Activated CD4-positive, alpha-beta T cell treated with anti-CD3 and anti-CD28 coated beads for 4 hours (primary cell): Measurements from ENCODE around the gene PTPRT.

ENCODE experiments used
- DNase-seq, 2 donors: peaks; one replicate each; pipeline ENCODE4 v3.0.0-alpha.2; 2020

Gene PTPRT

DNA sequence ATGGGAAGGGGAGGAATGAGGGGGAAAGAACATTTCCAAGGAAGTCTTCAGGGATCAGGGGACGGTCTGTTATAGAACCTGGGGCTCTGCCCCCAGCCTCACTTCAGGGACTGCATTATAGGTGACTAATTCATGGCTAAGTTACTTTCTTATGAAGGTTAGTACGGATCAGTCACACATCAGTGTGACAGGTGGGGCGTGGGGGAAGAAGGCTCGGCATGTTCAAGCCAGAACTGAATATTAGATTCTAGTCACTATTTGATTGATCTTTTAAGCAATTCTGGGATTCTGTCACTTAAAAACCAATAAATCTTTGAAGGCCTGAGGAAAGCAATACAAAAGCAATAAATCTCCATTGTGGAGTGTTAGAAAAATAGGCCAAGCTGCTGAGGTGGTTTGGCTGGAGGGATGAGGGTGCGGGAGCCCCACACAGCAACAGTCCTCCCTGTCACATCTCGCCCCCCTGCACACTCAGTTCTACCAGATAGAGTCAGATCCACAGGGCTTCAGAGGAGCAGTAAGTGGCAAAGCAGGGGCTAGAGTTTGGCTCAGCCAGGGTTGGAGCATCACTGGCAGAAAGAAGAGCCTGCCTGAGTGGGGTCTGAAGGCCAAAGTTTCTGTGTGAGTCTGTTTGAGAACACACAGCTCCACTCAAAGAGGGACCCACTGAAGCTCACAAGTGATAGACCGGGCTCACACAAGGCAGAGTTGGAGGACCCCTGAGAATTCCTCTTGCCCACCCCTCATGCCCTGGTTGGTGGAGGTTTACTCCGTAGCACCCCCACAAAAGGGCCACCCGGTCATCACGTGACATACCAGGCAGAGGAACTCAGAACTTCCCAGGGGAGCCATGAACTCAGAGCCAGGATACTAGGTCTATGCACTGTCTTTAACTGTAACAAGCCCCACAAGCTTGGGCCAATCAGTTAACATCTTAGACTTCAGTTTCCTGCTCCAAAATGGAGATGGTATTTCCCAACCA is 843.2 kb downstream of the PTPRT start:
- DNase-seq, result no peak

DNA sequence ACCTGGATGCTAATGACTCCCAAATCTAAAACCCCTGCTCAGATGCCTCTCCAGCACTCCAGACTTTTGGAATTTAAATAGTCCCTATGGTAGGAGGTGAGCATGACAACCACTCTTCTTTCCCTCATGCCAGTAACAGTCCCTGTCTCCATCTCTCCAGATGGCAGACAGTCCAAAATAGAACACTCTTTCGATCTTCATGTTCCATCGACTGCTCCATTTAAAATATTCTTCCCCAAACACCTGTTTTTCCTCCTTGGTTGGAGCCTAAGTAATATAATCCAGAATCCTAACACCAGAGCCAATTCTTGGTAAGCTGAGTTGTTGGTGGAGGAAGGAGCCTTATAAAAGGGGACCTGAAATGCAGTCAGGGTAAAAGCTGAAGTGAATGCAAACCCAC is 848.1 kb downstream of the PTPRT start:
- no peak for DNase-seq

DNA sequence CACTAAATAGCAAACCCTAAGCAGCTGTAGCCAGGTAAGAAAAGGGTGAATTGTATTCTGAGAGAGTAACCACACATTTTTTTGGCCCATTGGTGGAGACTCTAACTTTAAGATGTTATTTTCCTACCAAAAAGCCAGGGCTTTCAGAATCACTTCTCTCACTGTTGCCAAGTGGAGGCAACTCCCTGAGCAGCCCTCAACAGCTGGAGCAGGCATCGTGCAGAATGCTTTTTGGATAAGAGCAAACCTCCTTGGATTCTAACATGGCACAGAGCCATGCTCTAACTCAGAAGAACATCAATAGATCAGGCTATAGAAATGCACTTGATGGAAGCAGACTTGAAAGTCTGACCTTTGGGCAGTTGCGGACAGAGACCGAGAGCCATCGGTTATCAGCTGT is 849.3 kb downstream of the PTPRT start:
- DNase-seq, result no peak

DNA sequence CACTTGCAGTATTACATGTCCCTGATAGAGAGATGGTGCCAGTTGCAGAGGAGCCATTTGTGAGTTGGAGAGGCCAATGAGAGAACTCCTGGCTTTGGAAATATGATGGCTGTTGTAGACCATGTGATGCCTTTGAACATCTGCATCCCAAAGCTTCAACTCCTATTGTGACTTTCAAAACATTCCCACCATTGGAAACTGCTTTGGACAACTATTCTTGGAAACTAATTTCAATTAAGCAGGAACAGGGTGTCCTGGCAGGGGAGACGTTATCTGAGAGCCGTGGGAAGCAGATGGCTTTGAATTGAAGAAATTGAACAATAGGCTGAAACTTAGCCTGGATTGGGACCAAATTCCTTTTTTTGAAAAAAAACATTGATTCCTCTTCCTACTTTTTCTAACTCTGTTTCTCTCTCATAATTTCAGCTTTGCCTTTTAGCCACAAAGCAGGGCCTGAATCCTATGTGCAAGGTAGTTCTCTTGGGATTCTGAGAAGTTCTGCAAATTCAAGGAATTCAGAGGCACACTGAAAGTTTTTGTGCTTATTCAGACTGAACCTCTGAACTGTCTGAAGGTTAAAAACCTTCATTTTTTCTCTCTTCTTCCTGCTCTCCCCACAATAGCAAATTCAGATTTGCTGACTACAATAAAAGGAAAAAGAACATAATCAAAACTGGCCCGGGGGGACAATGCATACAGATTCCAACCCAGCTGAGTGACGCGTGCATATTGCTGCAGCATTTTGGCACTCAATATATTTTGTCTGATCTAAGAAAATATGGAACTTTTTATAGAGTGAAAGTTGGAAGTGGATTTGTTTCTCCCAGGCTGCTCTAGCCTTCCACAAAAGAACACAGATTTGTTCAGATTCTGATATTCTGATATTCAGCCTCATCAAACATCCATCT is 851.2 kb downstream of the PTPRT start:
- DNase-seq, result no peak

DNA sequence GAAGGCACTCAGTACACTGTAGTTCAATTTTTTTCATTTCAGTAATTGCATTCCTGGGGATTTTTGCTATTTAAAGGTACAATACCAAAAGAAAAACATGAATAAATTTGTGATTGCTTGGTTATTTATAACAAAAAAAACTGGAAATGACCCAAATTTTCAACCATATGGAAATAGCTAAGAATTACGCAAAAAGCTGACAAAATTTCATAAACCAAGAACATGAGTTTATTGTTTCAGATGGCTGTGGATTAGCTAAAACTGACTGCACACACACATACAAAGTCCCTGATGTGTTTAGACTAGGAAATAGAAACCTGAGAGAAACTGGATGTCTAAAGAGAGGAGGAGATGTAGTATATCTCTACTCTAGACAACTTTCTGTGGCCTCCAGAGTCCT is 853.1 kb downstream of the PTPRT start:
- no peak for DNase-seq

DNA sequence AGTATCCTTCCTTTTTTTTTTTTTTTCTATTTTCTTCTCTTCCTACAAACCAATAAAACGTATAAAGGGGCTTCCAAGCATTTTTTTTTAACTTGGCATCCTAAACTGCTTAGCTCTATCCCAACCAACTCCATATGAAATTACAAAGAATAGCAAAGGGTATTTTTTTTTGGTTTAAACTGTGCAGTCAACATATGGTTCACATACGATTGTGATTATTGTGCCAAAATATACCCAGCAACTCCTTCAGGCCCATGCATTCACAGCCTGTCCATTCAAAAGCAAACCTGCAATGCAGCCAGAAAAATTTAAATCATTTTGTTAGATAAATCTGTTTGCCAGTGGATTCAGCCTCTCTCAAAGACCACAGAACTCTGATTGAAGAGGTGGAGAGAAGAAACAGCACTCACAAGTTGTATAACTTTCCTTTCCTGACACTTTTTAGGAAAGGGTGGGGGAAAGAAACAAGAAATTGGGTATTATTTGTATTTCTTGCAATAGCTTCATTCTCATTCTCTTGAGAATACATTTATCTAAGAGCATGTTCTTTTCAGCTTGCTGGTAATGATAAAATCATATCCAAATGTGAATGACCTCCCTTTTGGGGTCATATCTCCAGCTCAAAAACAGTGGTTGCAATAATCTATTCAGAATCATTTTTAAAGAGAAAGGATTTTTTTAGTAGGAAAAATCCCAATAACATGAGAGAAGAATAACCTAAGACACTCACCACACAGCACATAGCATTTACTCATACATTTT is 870.3 kb downstream of the PTPRT start:
- DNase-seq, result no peak

DNA sequence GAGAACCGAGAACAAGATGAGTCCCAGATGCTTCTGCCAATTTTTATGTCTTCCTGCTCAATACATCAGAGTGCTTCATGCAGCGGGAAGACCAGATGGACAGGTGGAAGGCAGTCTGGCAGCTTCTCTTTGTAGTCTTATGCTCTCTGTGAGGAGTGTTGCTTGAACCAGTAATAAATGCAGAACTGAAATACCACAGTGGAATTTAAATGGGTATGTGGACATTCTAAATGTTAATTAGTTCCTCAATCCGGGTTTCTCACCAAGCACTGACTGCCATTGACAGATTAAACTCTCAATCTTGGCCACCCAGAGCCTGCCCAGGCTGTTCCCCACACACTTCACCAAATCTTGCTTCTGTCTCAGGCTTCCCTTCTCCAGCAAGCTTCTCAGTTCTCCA is 876.0 kb downstream of the PTPRT start:
- DNase-seq, result no peak

DNA sequence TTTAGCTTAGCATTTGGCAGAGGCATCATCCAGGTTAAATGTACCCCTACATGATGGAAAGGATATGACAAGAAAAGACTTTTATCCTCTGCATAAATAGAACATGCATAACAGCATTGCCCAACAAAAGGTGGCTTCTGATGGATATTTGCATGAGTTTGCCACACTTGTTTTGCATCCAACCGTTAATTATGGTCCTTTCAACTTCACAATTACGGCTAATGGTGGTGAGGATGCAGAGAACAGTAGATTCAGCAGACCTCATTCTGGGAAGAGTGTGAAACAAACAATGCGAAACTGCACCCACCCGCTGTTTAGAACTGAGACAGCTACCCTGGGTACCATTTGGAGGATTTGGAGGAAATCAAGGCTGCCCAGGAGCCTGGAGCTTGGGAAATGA is 880.7 kb downstream of the PTPRT start:
- no peak for DNase-seq

DNA sequence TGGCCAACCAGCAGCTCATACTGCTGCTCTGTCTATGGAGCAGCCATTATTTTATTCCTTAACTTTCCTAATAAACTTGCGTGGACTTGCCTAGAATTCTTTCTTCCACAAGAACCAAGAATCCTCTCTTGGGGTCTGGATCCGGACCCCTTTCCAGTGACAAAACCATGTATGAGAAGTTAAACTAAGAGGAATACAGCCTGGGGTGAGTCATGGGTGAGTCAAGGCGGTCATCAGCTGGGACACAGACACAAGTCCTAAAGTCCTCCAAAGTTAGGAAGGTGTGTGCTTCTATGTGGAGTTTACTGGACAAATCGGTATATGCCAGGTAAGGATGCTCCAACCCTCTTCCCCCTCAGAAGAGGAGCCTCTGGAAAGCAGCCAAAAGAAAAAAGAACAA is 881.5 kb downstream of the PTPRT start:
- no peak for DNase-seq

DNA sequence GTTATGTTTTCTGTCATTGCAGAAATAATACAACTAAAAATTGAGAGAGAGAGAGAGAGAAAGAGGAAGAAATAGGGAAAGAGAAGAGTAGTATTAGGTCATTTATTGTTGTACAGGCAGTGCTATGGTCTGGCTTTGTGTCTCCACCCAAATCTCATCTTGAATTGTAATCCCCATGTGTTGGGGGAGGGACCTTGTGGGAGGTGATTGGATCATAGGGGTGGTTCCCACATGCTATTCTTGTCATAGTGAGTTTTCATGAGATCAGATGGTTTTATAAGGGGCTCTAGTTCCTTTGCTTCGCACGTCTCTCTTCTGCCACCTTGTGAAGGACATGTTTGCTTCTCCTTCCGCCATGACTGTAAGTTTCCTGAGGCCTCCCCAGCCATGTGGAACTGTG is 894.1 kb downstream of the PTPRT start:
- no peak for DNase-seq

DNA sequence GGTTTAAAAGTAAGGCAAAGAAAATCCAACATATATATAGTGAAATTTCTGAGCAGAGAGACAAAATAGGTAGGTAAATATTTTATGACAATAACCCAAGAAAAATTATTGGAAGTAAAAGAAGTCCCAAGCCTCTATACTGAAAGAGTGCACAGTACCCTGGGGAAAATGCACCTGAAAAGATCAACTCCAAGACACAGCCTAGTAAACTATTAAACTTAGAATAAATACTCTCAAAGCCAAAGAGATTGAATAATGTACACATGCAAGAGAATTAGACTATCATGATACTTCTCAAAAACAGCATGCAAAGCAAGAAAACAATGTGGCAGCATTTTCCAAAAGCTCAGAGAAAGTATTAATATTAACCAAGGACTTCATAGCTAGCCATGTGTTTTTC is 894.7 kb downstream of the PTPRT start:
- DNase-seq, result no peak

DNA sequence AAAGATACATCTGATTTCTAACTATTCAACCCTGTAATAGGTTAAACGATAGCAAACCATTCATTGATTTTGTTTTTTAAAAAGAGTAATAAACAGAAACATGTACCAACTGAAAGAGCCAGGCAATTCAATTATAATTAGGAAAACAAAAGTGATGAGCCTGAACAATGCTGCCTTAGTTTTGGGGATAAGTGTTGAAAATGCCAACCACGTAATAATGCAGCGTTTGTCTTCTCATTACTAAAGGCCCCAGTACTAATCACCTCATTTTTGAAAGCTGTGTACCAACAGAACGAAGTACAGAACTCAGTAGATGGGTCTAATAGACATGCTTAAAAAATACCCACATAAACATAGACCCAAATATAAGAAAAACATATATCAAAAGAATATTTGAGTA is 907.9 kb downstream of the PTPRT start:
- DNase-seq, result no peak

DNA sequence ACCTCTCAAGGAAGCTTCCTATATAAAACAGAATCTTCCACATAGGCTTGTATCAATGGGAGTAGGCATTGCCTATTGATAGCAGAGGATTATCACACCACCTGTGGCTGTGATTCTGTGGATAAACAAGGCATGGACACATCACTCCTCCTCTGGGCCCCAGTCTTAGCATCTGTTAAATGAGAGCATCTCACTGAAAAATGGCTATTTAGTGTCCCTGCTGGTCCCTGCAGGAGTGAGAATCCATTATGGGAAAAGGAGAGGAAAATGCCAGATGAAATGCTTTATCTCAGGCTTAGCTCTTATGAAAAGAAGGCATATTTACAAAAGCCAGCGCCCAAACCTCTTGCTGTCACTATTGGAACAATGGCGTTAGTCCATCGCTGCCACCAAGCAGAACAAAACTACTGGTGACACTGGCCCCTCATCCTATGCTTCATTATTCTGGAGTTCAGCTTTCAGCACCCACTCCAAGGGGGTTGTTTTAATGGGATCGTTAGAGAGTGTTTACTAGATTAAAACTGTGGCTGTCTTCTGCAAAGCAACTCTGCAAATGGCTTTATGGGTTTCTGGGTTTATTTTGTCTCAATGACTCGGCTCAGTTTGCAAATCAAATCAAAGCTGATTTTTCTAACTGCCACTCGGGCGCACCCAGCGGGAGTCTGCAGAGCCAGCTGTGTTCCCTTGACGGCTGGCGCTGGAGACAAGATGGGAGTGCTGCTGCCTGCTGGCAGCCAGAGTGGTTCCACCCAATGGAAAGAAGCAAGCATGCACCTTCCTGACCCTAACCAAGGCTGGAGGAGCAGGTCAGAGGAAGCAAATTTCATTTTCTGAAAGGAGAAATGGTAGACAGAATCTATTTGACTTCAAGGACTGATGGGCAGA is 912.7 kb downstream of the PTPRT start:
- no peak for DNase-seq

DNA sequence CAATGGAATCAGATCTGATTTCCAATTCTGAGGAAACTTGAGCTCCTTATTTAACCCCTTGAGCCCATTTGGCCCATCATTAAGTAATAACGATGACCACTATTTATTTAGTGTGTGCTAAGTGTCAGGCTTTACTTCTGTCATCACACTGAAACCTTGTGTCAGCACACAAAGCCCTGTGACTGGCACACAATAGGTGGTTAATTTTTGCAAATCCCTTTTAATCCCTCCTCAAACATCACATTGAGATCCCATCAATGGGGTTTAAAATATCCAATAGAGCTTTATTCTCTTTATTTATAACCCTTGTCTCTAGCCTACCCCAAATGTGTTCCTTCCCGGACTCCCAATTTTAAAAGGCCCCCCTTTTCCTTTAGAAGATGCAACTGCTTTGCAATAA is 914.7 kb downstream of the PTPRT start:
- DNase-seq, result no peak

DNA sequence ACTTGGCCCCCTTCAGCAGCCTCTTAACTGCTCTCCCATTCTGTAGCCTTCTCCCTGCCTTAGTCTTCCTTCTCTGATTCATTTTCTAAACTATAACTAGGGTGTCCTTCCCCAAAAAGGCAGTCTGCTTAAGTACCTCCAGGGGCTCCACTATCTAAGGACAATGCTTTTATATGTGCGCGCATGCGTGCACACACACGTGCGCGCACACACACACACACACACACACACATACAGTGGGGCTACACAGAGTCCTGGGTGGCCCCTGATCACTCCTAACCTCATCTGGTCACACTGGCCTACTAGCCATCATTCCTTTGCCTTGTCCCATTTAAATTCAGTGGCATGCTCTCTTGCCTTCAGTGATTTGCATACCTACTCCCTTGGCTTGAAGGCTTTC is 917.2 kb downstream of the PTPRT start:
- DNase-seq, result no peak

DNA sequence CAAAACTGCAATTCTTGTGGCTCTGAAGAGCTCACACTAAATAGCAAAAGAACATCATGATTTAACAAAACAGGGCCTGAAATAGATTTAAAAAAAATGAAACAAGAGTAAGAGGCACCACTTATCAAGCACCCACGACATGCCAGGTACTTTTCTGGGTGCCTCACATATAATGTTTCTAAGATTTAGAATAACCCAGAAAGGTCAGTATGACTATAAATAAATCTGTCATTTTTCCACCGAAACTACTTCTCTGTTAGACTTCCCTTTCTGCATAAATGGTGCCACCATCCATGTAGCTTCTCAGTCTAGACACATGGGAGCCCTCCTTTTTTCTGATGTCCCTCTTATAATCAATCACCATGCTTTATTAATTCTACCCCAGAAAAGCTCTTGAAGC is 919.2 kb downstream of the PTPRT start:
- DNase-seq, result no peak

DNA sequence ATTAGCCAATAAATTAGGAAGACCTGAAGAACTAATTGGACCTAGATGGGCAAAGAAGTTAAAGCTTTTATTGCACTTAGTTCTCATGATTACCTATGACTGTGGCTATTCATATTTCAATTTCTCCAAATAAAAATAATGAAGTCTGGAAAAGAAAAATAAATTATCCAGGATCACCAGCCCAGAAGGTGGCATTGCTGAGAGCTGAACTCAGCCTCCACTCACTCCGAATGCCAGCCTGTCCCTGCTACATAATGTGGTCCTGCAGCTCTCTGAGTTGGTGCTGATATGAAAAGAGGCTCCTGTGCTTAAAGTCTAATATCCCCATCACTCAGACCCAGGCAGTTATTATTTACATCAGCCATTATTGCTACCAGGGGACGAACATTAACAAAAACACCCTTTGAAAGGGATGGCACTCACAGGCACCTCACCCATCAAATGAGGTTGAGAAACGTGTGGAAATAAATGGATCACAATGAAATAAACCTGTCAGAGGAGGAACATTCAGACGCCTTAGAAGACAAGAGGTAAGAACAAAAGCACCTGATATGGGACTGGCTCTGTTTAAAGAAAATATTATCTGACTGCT is 921.8 kb downstream of the PTPRT start:
- DNase-seq, result no peak

DNA sequence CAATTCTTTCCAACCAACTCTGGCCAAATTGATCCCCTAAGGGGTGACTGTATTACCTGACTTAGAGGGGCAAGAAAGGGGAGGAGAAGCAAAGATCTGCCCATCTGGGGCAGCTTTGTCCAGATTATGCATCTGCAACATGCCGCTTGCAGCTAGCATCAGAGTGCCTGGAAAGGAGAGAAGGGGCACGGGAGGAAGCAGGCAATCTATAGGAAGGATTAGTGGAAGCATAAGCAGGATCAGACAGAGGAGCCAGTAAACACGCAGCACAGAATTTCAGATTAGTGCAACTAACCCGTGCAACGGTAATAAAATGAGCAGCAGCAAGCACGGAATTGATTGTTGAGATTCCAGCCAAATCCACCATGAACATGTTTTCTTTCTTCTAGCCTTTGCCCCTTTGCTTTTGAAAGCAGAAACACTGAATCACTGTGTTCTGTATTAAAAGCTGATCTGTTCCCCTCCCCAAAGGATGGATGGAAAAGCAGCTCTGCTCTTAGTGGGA is 927.9 kb downstream of the PTPRT start:
- no peak for DNase-seq

DNA sequence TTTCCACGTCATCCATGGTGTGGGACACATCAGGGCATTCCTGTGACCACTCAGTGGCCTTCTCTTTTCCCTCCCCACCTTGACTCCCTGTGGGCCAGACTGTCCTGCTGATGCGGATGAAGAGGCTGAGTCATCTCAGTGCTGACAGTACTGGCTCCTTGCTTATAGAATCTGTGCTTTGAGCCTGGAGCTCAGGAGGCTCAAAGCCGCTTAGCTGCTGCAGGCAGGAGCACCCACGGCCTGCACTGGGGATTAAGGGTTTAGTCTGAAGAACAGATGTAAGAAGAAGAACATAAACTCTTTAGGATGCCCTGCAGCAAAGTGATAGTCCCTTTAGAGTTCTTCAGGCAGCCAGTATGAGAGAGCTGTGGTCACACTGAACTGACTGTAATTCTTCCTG is 929.5 kb downstream of the PTPRT start:
- DNase-seq, result no peak

DNA sequence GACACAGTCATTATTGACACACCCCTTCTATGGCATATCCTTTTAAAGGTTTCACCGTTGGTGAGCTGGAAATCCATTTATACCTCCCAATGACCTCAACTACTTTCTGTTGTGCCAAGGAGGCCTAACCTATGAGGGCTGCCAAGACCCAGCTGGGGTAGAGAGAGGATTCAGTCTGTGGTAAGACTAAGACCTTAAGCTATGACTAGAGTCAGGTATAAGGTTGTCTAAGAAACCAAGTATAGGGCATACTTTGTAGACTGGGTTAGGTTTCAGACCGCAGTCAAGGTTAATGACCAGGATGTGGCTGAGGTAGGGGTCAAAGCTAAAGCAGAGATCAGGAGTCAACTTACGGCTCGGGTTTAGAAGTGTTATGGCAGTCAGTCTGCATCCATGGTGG is 930.3 kb downstream of the PTPRT start:
- DNase-seq, result no peak

DNA sequence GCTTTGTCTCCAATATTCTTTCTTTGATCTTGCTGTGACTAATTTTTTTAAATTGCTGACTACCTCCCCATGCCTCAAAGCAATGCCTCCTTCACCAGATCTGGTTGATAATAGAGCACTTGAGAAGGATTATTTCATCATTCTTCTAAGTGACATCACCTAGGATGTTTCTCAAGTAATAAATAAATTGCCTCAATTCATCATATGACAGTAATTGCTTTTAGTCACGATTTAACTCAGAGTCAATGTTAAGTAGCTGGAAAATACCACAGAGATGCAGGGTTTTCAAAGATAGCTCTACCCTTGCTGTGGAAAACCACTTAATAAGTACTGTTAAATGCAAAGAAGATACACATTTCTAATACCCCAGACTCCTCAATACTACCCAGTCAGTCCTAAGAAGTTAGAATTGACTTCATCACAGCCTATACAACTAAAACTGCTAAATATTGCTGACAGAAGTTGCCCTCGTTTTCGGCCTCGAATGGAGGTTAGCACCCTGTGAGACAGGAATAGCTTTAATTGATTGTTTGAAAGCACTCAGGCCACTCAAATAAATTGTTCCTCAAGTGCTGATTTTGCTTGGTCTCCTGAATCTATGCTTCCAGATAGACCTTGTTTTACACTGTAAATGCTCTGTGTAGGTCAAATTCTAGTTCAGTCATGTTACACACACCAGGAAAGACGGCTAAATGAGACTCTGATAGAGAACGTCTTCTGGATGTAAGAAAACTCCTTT is 931.0 kb downstream of the PTPRT start:
- DNase-seq, result no peak
